Erythroblast (primary cell): ENCODE measurements around the gene DIMT1.

ENCODE experiments used
- GATA1 ChIP-seq: IDR thresholded peaks from 2 replicates; pipeline ENCODE4 v1.6.1; 2011; ENCODE audit warnings: low read depth, mild to moderate bottlenecking, control low read depth, low read length, moderate library complexity
- POLR2A ChIP-seq: IDR thresholded peaks from 2 replicates; pipeline ENCODE4 v1.6.1; 2011; ENCODE audit warnings: mild to moderate bottlenecking, low read length

- TF ChIP-seq POLR2A = no peak
- no peak for TF ChIP-seq GATA1
Observed at GRCh38 chr5:62348723-62349481, 54.8 kb downstream of the DIMT1 start.
